K562 (cell line): ENCODE measurements around the gene EDEM1. TPM values are rescaled to one million over a fixed set of nuclear protein-coding genes. Genes with fewer than 3 reads are reported as not detected.

Experiments used
- ATF2 ChIP-seq: sonication (generic); formaldehyde crosslinking; IDR thresholded peaks from 2 replicates; pipeline ENCODE4 v1.8.1; 2022; ENCODE audit warnings: missing genetic modification reagents
- COPS2 ChIP-seq: fragments of 450-650 bp; conservative IDR thresholded peaks from 2 replicates; pipeline ENCODE4 v1.6.1; 2016; ENCODE audit warnings: mild to moderate bottlenecking, moderate library complexity
- ELF4 ChIP-seq: fragments of 450-650 bp; formaldehyde crosslinking; IDR thresholded peaks from 2 replicates; pipeline ENCODE4 v1.4.0; 2022; ENCODE audit warnings: missing genetic modification characterization
- ETV5 ChIP-seq: sonication (generic); formaldehyde crosslinking; IDR thresholded peaks from 2 replicates; pipeline ENCODE4 v1.4.0; 2020; ENCODE audit warnings: low read depth, mild to moderate bottlenecking, missing genetic modification reagents
- MYC ChIP-seq, 2 experiments: fragments of 250-450 bp in 1 of 2; sonication (Bioruptor Pico) in 1 of 2; IDR thresholded peaks; 2 replicates each; pipeline versions ENCODE4 v1.5.1 to v1.6.1; 2012 to 2021; ENCODE audit warnings: low read depth in 2 of 2, borderline replicate concordance in 1 of 2, improper control_type of control experiment in 1 of 2, low read length in 1 of 2, mild to moderate bottlenecking in 1 of 2, moderate library complexity in 1 of 2
- PCBP1 ChIP-seq: fragments of 200-400 bp; formaldehyde crosslinking; IDR thresholded peaks from 2 replicates; pipeline ENCODE4 v1.6.1; 2018; ENCODE audit warnings: mild to moderate bottlenecking, low read depth, low read length; ENCODE audit not compliant: poor library complexity, severe bottlenecking
- PTBP1 ChIP-seq: fragments of 200-400 bp; formaldehyde crosslinking; IDR thresholded peaks from 2 replicates; pipeline ENCODE4 v1.6.1; 2017; ENCODE audit warnings: low read depth, low read length
- RBM22 ChIP-seq: fragments of 200-400 bp; formaldehyde crosslinking; IDR thresholded peaks from 2 replicates; pipeline ENCODE4 v1.6.1; 2018; ENCODE audit warnings: low read length, low read depth; ENCODE audit not compliant: poor library complexity, severe bottlenecking
- RFX5 ChIP-seq: IDR thresholded peaks from 2 replicates; pipeline ENCODE4 v1.6.1; 2011; ENCODE audit warnings: low read depth, mild to moderate bottlenecking, improper control_type of control experiment, low read length
- TAF9B ChIP-seq: fragments of 450-650 bp; IDR thresholded peaks from 2 replicates; pipeline ENCODE4 v1.6.1; 2018; ENCODE audit warnings: mild to moderate bottlenecking; ENCODE audit not compliant: partially characterized antibody
- ZHX1 ChIP-seq: fragments of 150-350 bp; conservative IDR thresholded peaks from 2 replicates; pipeline ENCODE4 v1.6.1; 2014; ENCODE audit warnings: low read length
- ZNF23 ChIP-seq: fragments of 250-450 bp; sonication (Bioruptor Pico); IDR thresholded peaks from 2 replicates; pipeline ENCODE4 v1.4.0; 2020; ENCODE audit warnings: mild to moderate bottlenecking
- ZNF316 ChIP-seq: fragments of 450-650 bp; IDR thresholded peaks from 2 replicates; pipeline ENCODE4 v1.6.1; 2016
- ZNF707 ChIP-seq: fragments of 250-450 bp; sonication (Bioruptor Pico); conservative IDR thresholded peaks from 2 replicates; pipeline ENCODE4 v1.8.0; 2022; ENCODE audit warnings: inconsistent platforms, mild to moderate bottlenecking, moderate library complexity
- ZZZ3 ChIP-seq: fragments of 450-650 bp; IDR thresholded peaks from 2 replicates; pipeline ENCODE4 v1.6.1; 2016; ENCODE audit warnings: antibody characterized with exemption, mild to moderate bottlenecking, moderate library complexity
- polyA plus RNA-seq, 8 experiments: library from polyadenylated mRNA; depleted of rRNA in 4 of 8; stranded (reverse) in 5 of 8; unstranded in 3 of 8; fragments of >200 nt; fragmentation: Nextera tagmentation in 2 of 8; fragmentation: Illumina TruSeq in 1 of 8; extraction: Ambion mirVana in 2 of 8; extraction: Trizol in 1 of 8; gene quantifications; 2 replicates each; pipeline versions ENCODE4 v1.2.1 to v1.2.3, GENCODE V29; 2011 to 2014; ENCODE audit warnings: inconsistent platforms in 1 of 8, missing spikeins in 1 of 8
- total RNA-seq, 7 experiments: library from RNA; depleted of rRNA in 6 of 7; stranded (reverse); fragments of >200 nt in 6 of 7; fragmentation: Illumina TruSeq in 2 of 7; extraction: Trizol in 2 of 7; gene quantifications; 2 replicates each; pipeline versions ENCODE4 v1.2.1 to v1.2.3, GENCODE V29; 2011 to 2021; ENCODE audit warnings: low replicate concordance in 1 of 7
- TF ChIP-seq, protein P1 (sequence below): sonication (generic); formaldehyde crosslinking; IDR thresholded peaks from 2 replicates; pipeline ENCODE4 v1.8.1; 2023; ENCODE audit warnings: mild to moderate bottlenecking, missing genetic modification reagents
- TF ChIP-seq, protein P2 (sequence below): fragments of 250-450 bp; sonication (Bioruptor Pico); IDR thresholded peaks from 2 replicates; pipeline ENCODE4 v1.4.0; 2020; ENCODE audit warnings: borderline replicate concordance
- TF ChIP-seq, protein P3 (sequence below): sonication (generic); formaldehyde crosslinking; IDR thresholded peaks from 2 replicates; pipeline ENCODE4 v1.8.0; 2022; ENCODE audit warnings: mild to moderate bottlenecking, low read depth, missing genetic modification reagents

EDEM1 gene
- total and polyA plus RNA-seq, 9 of the 15 experiments (the other 6 are each of a cell fraction or from before 2014, with no cell fraction given) = 6.2 to 36.7 (median 14.3) TPM

DNA sequence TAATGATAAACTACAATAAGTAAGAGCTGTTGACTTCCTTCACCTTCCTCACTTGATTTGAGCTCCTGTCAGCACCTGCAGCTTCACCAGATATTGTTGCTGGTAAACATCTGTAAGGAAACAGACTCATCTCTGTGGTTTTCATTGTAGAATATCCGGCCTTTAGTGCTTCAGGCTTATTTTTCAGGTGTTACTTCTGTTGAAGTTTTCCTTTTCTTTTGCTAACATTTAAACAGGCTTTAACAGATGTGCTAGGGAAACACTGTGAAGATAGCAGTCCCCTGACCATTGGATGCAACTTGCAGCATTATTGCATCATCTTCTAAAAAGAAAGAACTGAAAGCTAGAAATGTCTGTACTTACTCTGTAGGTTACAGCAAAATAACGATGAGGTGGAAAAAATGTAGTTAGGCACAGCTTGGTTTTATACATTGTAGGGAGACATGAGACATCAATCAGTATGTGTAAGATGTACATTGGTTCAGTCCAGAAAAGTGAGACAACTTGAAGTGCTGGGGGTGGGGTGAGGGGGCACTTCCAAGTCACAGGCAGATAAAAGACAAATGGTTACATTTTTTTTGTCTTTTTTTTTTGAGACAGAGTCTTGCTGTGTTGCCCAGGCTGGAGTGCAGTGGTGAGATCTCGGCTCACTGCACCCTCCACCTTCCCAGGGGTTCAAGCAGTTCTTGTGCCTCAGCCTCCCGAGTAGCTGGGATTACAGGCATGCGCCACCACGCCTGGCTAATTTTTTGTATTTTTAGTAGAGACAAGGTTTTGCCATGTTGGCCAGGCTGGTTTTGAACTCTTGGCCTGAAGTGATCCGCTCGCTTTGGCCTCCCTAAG is 10.2 kb downstream of the EDEM1 start (continued):
- TF ChIP-seq, protein P1, sequence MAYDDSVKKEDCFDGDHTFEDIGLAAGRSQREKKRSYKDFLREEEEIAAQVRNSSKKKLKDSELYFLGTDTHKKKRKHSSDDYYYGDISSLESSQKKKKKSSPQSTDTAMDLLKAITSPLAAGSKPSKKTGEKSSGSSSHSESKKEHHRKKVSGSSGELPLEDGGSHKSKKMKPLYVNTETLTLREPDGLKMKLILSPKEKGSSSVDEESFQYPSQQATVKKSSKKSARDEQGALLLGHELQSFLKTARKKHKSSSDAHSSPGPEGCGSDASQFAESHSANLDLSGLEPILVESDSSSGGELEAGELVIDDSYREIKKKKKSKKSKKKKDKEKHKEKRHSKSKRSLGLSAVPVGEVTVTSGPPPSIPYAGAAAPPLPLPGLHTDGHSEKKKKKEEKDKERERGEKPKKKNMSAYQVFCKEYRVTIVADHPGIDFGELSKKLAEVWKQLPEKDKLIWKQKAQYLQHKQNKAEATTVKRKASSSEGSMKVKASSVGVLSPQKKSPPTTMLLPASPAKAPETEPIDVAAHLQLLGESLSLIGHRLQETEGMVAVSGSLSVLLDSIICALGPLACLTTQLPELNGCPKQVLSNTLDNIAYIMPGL = no peak
- peak; percentile 35; the same call in 1 of the 2 replicates for TF ChIP-seq MYC (IDR thresholded peaks at IDR 0.05; ENCODE audit: low read depth, low read length)
- TF ChIP-seq MYC (CRISPR knock-in tag; IDR thresholded peaks at IDR 0.05; ENCODE audit: borderline replicate concordance, low read depth) = no peak
- TF ChIP-seq RBM22 = no peak
- no peak for TF ChIP-seq ETV5 (CRISPR knock-in tag)
- TF ChIP-seq ZNF23 (CRISPR knock-in tag) = 0 out of 2 replicates have a peak, but pooled peaks have one; percentile 50
- no peak; the same call in 1 of the 2 replicates for TF ChIP-seq ZNF316
- TF ChIP-seq, protein P2, sequence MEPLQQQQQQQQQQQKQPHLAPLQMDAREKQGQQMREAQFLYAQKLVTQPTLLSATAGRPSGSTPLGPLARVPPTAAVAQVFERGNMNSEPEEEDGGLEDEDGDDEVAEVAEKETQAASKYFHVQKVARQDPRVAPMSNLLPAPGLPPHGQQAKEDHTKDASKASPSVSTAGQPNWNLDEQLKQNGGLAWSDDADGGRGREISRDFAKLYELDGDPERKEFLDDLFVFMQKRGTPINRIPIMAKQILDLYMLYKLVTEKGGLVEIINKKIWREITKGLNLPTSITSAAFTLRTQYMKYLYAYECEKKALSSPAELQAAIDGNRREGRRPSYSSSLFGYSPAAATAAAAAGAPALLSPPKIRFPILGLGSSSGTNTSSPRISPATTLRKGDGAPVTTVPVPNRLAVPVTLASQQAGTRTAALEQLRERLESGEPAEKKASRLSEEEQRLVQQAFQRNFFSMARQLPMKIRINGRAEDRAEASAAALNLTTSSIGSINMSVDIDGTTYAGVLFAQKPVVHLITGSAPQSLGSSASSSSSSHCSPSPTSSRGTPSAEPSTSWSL = no peak; the same call in 1 of the 2 replicates
- TF ChIP-seq ELF4 (CRISPR knock-in tag) = 0 out of 2 replicates have a peak, but pooled peaks have one; percentile 75
- TF ChIP-seq, protein P3, sequence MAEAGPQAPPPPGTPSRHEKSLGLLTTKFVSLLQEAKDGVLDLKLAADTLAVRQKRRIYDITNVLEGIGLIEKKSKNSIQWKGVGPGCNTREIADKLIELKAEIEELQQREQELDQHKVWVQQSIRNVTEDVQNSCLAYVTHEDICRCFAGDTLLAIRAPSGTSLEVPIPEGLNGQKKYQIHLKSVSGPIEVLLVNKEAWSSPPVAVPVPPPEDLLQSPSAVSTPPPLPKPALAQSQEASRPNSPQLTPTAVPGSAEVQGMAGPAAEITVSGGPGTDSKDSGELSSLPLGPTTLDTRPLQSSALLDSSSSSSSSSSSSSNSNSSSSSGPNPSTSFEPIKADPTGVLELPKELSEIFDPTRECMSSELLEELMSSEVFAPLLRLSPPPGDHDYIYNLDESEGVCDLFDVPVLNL (CRISPR knock-in tag) = no peak
- TF ChIP-seq ZZZ3 = no peak
- TF ChIP-seq TAF9B = no peak
- no peak for TF ChIP-seq ZNF707 (CRISPR knock-in tag)
- TF ChIP-seq PCBP1 = no peak
- no peak for TF ChIP-seq ATF2 (CRISPR knock-in tag)
- TF ChIP-seq COPS2 = no peak
- TF ChIP-seq PTBP1 = no peak
- TF ChIP-seq ZHX1 = no peak
- TF ChIP-seq RFX5 = no peak
